Testis (tissue), 3 donors: ENCODE results near the gene MAGI2. TPM values are rescaled to one million over a fixed set of nuclear protein-coding genes. Genes with fewer than 3 reads are reported as not detected.

ENCODE experiments used
- DNase-seq: peaks from one replicate; pipeline ENCODE4 v3.0.0-alpha.2; 2019
- H3K27ac ChIP-seq, 2 donors: fragments of 200-600 bp; sonication (generic); one replicate each; pipeline ENCODE4 v1.5.1; 2019
- H3K27me3 ChIP-seq: fragments of 200-600 bp; sonication (generic); one replicate; pipeline ENCODE4 v1.5.1; 2019
- H3K36me3 ChIP-seq: fragments of 200-600 bp; sonication (generic); one replicate; pipeline ENCODE4 v1.5.1; 2017; ENCODE audit warnings: low read depth; ENCODE audit errors: missing control alignments
- H3K4me1 ChIP-seq: fragments of 200-600 bp; sonication (generic); one replicate; pipeline ENCODE4 v1.5.1; 2019
- H3K4me3 ChIP-seq, 2 donors: fragments of 200-600 bp; sonication (generic); one replicate each; pipeline ENCODE4 v1.5.1; 2017 to 2019
- H3K9me3 ChIP-seq: fragments of 200-600 bp; sonication (generic); one replicate; pipeline ENCODE4 v1.5.1; 2017
- CTCF ChIP-seq, 3 experiments: fragments of 450-650 bp in 2 of 3; fragments of 200-600 bp in 1 of 3; sonication (generic) in 1 of 3; IDR thresholded peaks; one replicate each; pipeline ENCODE4 v1.5.1; 2016 to 2019; ENCODE audit warnings: antibody characterized with exemption in 3 of 3, mild to moderate bottlenecking in 2 of 3, moderate library complexity in 1 of 3
- POLR2A ChIP-seq: fragments of 450-650 bp; IDR thresholded peaks from one replicate; pipeline ENCODE4 v1.6.1; 2017; ENCODE audit warnings: antibody characterized with exemption, mild to moderate bottlenecking, moderate library complexity
- WGBS, 2 donors: methylation state at CpG; one replicate each; pipeline ENCODE4 v1.1.5; 2018; 5-methylcytosine and 5-hydroxymethylcytosine counted together
- intact Hi-C: fragments of 100-400 bp; cut with DNase I; formaldehyde crosslinking; loops from one replicate; pipeline ENCODE4 v1.15.1; 2023; ENCODE audit warnings: low total_unique reads
- polyA plus RNA-seq: library from polyadenylated mRNA; stranded (reverse); fragments of 350-450 nt; fragmentation: Illumina TruSeq; extraction: RNeasy Lipid Tissue Mini Kit (QIAGEN cat#74804); gene quantifications from one replicate; pipeline ENCODE4 v1.2.3, GENCODE V29; 2014; ENCODE audit warnings: low read depth, low replicate concordance; ENCODE audit not compliant: insufficient read depth
- total RNA-seq, 2 donors: library from RNA; depleted of rRNA; stranded (reverse); fragments of >200 nt; gene quantifications; one replicate each; pipeline ENCODE4 v1.2.3, GENCODE V29; 2016

The MAGI2 gene
- total and polyA plus RNA-seq, 3 donors from 2014 or later: 11.2 to 13.1 (median 12.4) TPM

- no peak for DNase-seq
- 96 to 100% methylated on average over 1 of the region's 1 CpG for WGBS, 2 donors
These were observed 195.5 kb downstream of the MAGI2 start for GRCh38 chr7:79257959-79258358.

GRCh38 chr7:79245623-79246249 lies 207.7 kb downstream of the MAGI2 start:
- H3K36me3 ChIP-seq: no peaks in the 10 kb centered on the region
- H3K27ac ChIP-seq: no peak overlapping the region
- no peak overlapping the region for H3K4me3 ChIP-seq
- no peaks in the 10 kb centered on the region for H3K27me3 ChIP-seq
- H3K9me3 ChIP-seq: no peaks in the 10 kb centered on the region
- DNase-seq: no peak
- TF ChIP-seq POLR2A (no peak), CTCF (IDR thresholded peaks at IDR 0.05) (no peak)
- intact Hi-C loops: no loop called here
- 82 to 89% methylated on average over 4 of the region's 4 CpGs for WGBS, 2 donors
- no peaks in the 10 kb centered on the region for H3K4me1 ChIP-seq

More at GRCh38 chr7:79257959-79258358, 195.5 kb downstream of the MAGI2 start:
- Histone ChIP-seq H3K27me3 (no peaks in the 10 kb centered on the region), H3K4me1 (no peaks in the 10 kb centered on the region), H3K9me3 (no peaks in the 10 kb centered on the region), H3K36me3 (no peaks in the 10 kb centered on the region), H3K4me3 (no peak overlapping the region), H3K27ac (no peak overlapping the region)
- no peak for TF ChIP-seq POLR2A
- TF ChIP-seq CTCF (IDR thresholded peaks at IDR 0.05): no peak
- intact Hi-C loops: no loop called here

GRCh38 chr7:79244482-79244881 lies 209.0 kb downstream of the MAGI2 start:
- Histone ChIP-seq H3K9me3 (no peaks in the 10 kb centered on the region), H3K36me3 (no peaks in the 10 kb centered on the region), H3K27me3 (no peaks in the 10 kb centered on the region), H3K4me3 (no peak overlapping the region), H3K27ac (no peak overlapping the region), H3K4me1 (no peaks in the 10 kb centered on the region)
- no peak for DNase-seq
- TF ChIP-seq CTCF (IDR thresholded peaks at IDR 0.05): no peak
- TF ChIP-seq POLR2A: no peak
- 88 to 91% methylated on average over 1 of the region's 1 CpG for WGBS, 2 donors
- intact Hi-C loops: no loop called here

GRCh38 chr7:79241288-79242060 lies 212.0 kb downstream of the MAGI2 start:
- H3K36me3 ChIP-seq: no peaks in the 10 kb centered on the region

More at GRCh38 chr7:79241288-79242060, 212.0 kb downstream of the MAGI2 start:
- Histone ChIP-seq H3K9me3 (no peaks in the 10 kb centered on the region), H3K27me3 (no peaks in the 10 kb centered on the region), H3K4me3 (no peak overlapping the region), H3K27ac (no peak overlapping the region), H3K4me1 (no peaks in the 10 kb centered on the region)
- TF ChIP-seq POLR2A (no peak), CTCF (IDR thresholded peaks at IDR 0.05) (no peak)
- intact Hi-C loops: no loop called here
- 81 to 82% methylated on average over 1 of the region's 1 CpG for WGBS, 2 donors
- DNase-seq: no peak
